A673 (cell line): ENCODE results near the gene NUP188. TPM values are rescaled to one million over a fixed set of nuclear protein-coding genes. Genes with fewer than 3 reads are reported as not detected.

ENCODE experiments used
- BruUV-seq: library from RNA; stranded (reverse); fragments of 400-500 nt; replicated peaks from 2 replicates; lab custom pipeline; 2021; lab: Mats Ljungman, UMichigan
- CTCF ChIA-PET: fragments of 300-600 bp; sonication (Branson Sonifier 250); formaldehyde crosslinking; loops from one replicate; lab custom pipeline; 2022; ENCODE audit warnings: antibody characterized with exemption; lab: Charles Lee
- POLR2A ChIA-PET: fragments of 300-600 bp; sonication (Branson Sonifier 250); formaldehyde crosslinking; loops from one replicate; lab custom pipeline; 2022; ENCODE audit warnings: antibody characterized with exemption; ENCODE audit not compliant: low non-redundant PET; lab: Charles Lee
- DNase-seq: peaks from one replicate; pipeline ENCODE4 v3.0.0-alpha.2; 2015; ENCODE audit warnings: low spot score
- H3K27ac ChIP-seq: fragments of 200-600 bp; sonication (generic); 2 replicates; pipeline ENCODE4 v1.5.1; 2016; ENCODE audit warnings: mixed run types, low read depth, mild to moderate bottlenecking, mixed read lengths, antibody characterized with exemption, low read length; ENCODE audit not compliant: poor library complexity, severe bottlenecking
- H3K27me3 ChIP-seq: fragments of 200-600 bp; sonication (generic); replicated peaks from 2 replicates; pipeline ENCODE4 v1.6.1; 2017; ENCODE audit warnings: mixed run types, low read depth, mild to moderate bottlenecking, mixed read lengths, antibody characterized with exemption, low read length; ENCODE audit not compliant: insufficient read depth, poor library complexity
- H3K36me3 ChIP-seq: fragments of 200-600 bp; sonication (generic); 2 replicates; pipeline ENCODE4 v1.6.1; 2016; ENCODE audit warnings: mixed run types, mild to moderate bottlenecking, mixed read lengths, antibody characterized with exemption, low read length; ENCODE audit not compliant: insufficient read depth, poor library complexity, severe bottlenecking
- H3K4me1 ChIP-seq: fragments of 200-600 bp; sonication (generic); 2 replicates; pipeline ENCODE4 v1.6.1; 2017; ENCODE audit warnings: mixed run types, mild to moderate bottlenecking, mixed read lengths, antibody characterized with exemption, low read length; ENCODE audit not compliant: insufficient read depth, poor library complexity, severe bottlenecking
- H3K4me3 ChIP-seq: fragments of 200-600 bp; sonication (generic); 2 replicates; pipeline ENCODE4 v1.5.1; 2016; ENCODE audit warnings: low read depth, mixed run types, mild to moderate bottlenecking, mixed read lengths, low read length; ENCODE audit not compliant: poor library complexity, severe bottlenecking
- H3K9me3 ChIP-seq: fragments of 200-600 bp; sonication (generic); 2 replicates; pipeline ENCODE4 v1.6.1; 2016; ENCODE audit warnings: mixed run types, low read depth, mild to moderate bottlenecking, mixed read lengths, antibody characterized with exemption, low read length; ENCODE audit not compliant: poor library complexity, severe bottlenecking
- CTCF ChIP-seq: fragments of 300-800, 200-600 bp; sonication (generic); conservative IDR thresholded peaks from 2 replicates; pipeline ENCODE4 v1.5.1; 2017; ENCODE audit warnings: low read depth, mild to moderate bottlenecking, antibody characterized with exemption, low read length, moderate library complexity, mixed read lengths
- EZH2 ChIP-seq: fragments of 200-600 bp; sonication (generic); IDR thresholded peaks from 2 replicates; pipeline ENCODE4 v1.6.1; 2017; ENCODE audit warnings: borderline replicate concordance, low read depth, mild to moderate bottlenecking, mixed read lengths, antibody characterized with exemption, low read length; ENCODE audit not compliant: poor library complexity, severe bottlenecking
- intact Hi-C: fragments of 100-400 bp; cut with micrococcal nuclease; formaldehyde crosslinking; loops from one replicate; pipeline ENCODE4 v1.10.0; 2022; ENCODE audit not compliant: unreplicated experiment
- total RNA-seq: library from RNA; stranded (reverse); gene quantifications from 2 replicates; pipeline ENCODE4 v1.2.3, GENCODE V29; 2021

NUP188 gene
- total RNA-seq, 1 experiment from 2014 or later, result 170 TPM

GRCh38 chr9:128899566-128900322, 47.8 kb upstream of the NUP188 start:
- Histone ChIP-seq H3K27me3 (no peaks in the 10 kb centered on the region), H3K9me3 (no peaks in the 10 kb centered on the region), H3K4me1 (no peaks in the 10 kb centered on the region), H3K36me3 (no peaks in the 10 kb centered on the region), H3K4me3 (no peak overlapping the region), H3K27ac (peak overlapping the region; percentile 38)
- BruUV-seq, result no TSS peak
- CTCF ChIA-PET, result no interaction called here
- POLR2A ChIA-PET, result no interaction called here
- intact Hi-C loops, result no loop called here
- DNase-seq, result no peak
- no peak for TF ChIP-seq CTCF
- TF ChIP-seq EZH2, result no peak

- CTCF ChIA-PET, result interaction anchor here (0.6 kb wide), 1 partner anchor 26 kb away, joined by 3 read pairs; no protein-coding TSS in a partner anchor
- no TSS peak for BruUV-seq
- POLR2A ChIA-PET, result no interaction called here
- no peak overlapping the region for H3K27ac ChIP-seq
- intact Hi-C loops, result no loop called here
- H3K4me1 ChIP-seq, result no peaks in the 10 kb centered on the region
- H3K36me3 ChIP-seq, result no peaks in the 10 kb centered on the region
- TF ChIP-seq EZH2, result no peak
- TF ChIP-seq CTCF, result no peak
- no peaks in the 10 kb centered on the region for H3K9me3 ChIP-seq
- no peaks in the 10 kb centered on the region for H3K27me3 ChIP-seq
- DNase-seq, result no peak
- no peak overlapping the region for H3K4me3 ChIP-seq
Measured at GRCh38 chr9:128901379-128901778, 46.1 kb upstream of the NUP188 start.

- Histone ChIP-seq H3K9me3 (no peaks in the 10 kb centered on the region), H3K36me3 (peaks cover 1% of the 10 kb centered on the region), H3K27ac (no peak overlapping the region), H3K4me1 (no peaks in the 10 kb centered on the region), H3K4me3 (no peak overlapping the region), H3K27me3 (no peaks in the 10 kb centered on the region)
- no peak for TF ChIP-seq EZH2
- no peak for TF ChIP-seq CTCF
- no peak for DNase-seq
- ChIA-PET POLR2A (no interaction called here), CTCF (interaction anchor here (0.6 kb wide), 1 partner anchor 26 kb away, joined by 3 read pairs; no protein-coding TSS in a partner anchor)
- intact Hi-C loops, result no loop called here
- no TSS peak for BruUV-seq
Measured at GRCh38 chr9:128901822-128902221, 45.7 kb upstream of the NUP188 start.
